GM21786 (cell line): ENCODE measurements around the gene STARD4.
A peak's percentile ranks its signal among the peaks of the same experiment; 100 is the strongest.

Experiments
- ATAC-seq: cut with Tn5 transposase; IDR thresholded peaks from one replicate; pipeline ENCODE4 v1.9.1; 2021; ENCODE audit not compliant: unreplicated experiment

STARD4 gene

DNA sequence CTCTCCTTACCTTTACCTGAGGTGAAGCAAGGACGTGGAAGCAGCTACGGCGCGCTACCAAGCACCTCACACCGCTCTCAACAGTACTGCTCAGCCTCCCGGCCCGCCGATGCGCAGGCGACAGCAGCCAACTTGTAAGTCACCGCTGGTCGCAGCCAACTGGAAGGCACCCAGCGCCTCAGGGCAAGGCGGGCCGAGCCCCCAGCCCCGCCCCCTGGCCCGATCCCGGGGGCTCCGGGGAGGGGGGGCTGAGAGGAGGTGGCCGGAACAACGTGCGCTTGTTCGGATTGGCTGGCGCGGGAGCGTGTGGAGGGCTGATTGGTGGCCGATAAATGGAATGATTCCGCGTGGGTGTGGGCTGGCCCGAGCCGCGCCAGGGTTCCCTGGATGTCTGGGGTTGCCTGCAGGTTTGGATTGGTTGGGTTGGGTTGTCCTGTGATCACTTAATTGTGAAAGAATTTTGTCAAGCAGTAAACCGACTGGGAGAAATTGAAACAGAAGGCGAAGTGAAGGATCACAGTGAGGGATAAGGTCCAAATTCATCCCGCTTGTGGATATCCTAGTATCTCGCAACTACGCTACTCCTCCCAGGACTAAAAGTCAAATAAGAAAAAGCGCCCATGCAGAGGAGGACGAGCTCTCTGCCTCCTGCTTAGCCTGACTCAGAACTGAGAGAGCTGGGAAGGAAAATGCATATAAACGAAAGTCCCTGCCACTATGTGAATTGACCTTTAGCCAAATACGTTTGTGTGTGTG, at the start of gene STARD4:
TSS of gene STARD4 (minus strand) at position 161 of the 756 bp plus-strand sequence. CDS start 5,102 bp downstream, outside the sequence.
- ATAC-seq = peak; percentile 89

DNA sequence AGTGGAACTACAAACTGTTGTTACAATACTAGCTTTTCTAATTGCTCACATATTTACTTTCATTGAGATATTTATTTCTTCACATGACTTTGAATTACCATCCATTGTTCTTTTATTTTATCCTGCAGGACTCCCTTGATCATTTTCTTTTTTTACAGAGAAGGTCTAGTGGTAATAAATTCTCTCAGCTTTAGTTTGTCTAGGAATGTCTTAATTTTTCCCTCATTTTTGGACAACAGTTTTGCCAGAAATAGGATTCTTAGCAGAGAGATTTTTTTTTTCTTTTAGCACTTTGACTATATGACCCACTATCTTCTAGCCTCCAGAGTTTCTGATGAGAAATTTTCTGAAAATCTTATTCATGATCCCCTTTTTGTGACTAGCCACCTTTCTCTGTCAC, 47.3 kb upstream of the STARD4 start:
- no peak for ATAC-seq

DNA sequence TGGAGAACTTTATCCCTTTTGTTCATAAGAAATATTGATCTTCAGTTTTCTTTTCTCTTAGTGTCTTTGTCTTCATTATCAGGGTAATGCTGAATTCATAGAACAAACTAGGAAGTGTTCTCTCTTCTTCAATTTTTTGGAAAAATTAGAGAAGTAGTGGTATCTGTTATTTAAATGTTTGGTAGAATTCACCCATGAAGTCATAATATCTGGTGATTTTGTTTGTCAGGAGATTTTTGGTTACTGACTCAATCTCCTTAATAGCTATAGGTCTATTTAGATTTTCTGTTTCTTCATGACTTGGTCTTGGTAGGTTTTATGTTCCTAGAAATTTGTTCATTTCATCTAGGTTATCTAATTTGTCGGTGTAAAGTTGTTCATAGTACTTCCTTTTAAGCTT, 45.4 kb upstream of the STARD4 start:
- no peak for ATAC-seq

DNA sequence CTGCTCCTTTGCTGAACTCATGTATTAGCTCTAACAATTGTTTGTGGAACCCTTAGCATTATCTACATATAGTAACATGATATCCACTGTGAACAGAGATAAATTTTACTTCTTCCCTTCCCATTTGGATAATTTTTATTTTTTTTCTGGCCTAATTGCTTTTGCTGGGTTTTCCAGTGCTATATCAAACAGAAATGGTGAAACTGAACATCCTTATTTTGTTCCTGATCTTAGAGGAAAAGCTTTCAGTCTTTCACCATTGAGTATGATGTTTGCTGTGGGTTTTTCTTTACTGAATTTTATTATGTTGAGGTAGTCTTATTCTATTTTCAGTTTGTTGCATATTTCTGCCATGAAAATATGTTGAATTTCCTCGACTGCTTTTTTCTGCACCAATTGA, 44.8 kb upstream of the STARD4 start:
- ATAC-seq = no peak

- ATAC-seq = no peak
Measured at GRCh38 chr5:111556501-111556900, 44.2 kb upstream of the STARD4 start.

DNA sequence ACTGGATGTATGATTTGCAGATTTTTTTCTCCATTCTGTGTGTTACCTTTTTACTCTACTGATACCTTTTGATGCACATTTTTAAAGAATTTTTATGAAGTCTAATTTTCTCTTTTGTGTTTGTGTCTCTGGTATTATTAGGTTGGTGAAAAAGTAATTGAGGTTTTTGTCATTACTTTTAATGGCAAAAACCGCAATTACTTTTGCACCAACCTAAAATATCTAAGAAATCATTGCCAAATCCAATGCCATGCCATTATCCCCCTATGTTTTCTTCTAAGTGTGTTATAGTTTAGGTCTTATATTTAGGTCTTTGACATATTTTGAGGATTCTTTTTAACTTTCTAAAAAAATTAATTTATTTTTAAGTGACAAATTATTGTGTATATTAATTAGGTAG, 43.4 kb upstream of the STARD4 start:
- ATAC-seq = no peak

GRCh38 chr5:111553868-111554267, 41.5 kb upstream of the STARD4 start:
- no peak for ATAC-seq

GRCh38 chr5:111552896-111553295, 40.6 kb upstream of the STARD4 start:
- no peak for ATAC-seq

GRCh38 chr5:111552492-111552891, 40.2 kb upstream of the STARD4 start:
- no peak for ATAC-seq

GRCh38 chr5:111551569-111552275, 39.4 kb upstream of the STARD4 start:
- ATAC-seq = no peak

GRCh38 chr5:111551161-111551560, 38.8 kb upstream of the STARD4 start:
- no peak for ATAC-seq

DNA sequence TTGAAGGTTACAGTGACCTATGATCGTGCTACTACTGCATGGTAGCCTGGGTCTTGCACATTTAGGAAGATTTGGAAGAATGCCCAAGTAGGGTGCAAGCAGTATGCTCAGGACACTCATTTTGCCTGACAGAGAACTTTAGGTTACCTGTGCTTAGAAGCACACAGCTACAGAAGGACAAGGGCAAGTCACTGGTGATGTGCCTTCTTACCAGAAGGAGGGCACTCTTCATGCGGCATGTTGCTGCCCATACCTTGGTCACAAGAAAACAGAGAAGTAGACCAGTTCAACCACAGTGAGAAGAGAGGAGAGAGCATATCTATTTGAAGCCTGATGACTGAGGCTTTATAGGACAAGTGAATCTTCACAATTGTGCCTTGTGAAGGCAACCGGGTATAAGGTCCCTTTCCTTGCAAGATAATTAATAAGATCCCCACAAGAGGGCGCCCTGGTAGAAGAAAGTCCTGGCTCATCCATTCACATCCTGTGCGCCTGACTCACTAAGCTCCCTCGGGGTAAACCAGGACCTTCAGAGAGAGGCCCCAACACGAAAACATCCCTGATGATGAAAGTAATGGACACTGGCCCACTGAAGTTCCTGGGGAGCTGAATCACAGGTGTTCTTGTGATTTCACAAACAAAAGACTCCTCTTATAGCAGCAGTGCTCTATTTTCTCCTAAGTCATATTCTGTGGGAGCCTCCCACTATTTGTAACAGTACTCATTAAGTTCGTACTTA, 38.1 kb upstream of the STARD4 start:
- ATAC-seq = peak; percentile 97

GRCh38 chr5:111548992-111549649, 36.8 kb upstream of the STARD4 start:
- ATAC-seq = no peak

DNA sequence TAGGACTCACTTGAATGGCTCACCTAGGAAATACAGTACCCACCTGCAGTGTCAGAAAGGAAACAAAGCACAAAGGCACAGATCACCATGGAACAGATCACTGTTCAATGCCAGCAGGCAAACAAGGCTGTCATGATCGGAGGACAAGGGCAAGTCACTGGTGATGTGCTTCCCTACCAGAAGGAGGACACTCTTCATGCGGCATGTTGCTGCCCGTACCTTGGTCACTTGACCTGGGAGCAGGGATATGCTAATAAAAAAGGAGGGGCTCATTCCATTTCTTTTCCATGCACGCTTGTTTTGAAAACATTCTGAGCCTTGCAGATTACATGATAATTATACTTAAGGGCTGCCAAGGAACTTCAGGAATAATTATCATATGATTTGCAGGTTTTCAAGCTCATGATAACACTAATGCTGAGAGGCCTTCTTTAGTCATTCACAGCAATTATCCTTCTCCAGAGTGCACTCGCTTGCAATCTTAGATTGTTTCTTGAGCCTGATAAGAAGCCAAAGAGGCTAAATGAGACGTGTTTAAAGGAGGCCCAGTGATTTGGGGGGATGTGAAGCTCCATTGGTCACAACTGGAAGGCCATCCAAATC, 36.1 kb upstream of the STARD4 start:
- no peak for ATAC-seq

GRCh38 chr5:111545031-111545430, 32.7 kb upstream of the STARD4 start:
- ATAC-seq = no peak

DNA sequence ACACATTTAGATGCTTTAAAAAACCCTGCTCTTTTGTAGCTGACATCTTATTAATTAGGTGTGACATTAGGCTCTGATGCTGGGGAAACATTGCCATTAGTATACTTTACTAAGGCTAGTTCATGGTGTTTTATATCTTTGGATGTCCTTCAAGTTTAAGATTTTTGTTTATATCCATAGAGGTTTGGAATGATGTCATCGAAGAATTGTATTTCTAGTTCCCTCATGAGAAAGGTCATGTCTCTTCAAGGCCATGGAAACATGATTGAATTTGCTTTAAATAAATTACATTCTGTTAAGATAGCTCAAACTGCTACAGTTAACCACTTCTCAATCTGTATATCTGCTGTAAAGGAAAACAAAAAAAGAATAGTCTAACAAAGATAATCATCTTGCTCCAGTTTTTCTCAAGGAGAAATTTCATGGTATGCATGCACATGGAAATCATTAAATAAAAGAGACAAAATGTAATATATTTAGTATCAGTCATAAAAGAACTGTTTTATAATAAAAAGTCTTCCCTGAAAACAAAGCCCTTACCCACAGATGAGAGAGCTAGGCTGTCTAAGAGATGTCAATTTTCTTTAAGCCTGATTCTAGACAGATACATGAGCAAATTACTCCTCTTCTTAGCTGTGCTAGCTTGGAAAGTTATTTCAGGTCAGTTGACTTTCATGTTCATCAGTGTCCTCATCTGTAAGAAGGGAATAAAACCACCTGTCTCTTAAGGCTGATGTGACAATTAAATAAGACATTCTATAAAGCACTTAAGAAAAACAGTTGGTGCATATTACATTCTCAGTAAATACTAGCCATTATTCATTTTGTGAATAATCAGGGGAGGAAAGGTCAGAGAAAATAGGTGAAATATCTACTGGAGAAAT, 25.0 kb upstream of the STARD4 start:
- ATAC-seq = no peak

- no peak for ATAC-seq
Measured at GRCh38 chr5:111535879-111536549, 23.7 kb upstream of the STARD4 start.

- no peak for ATAC-seq
Measured at GRCh38 chr5:111532886-111533582, 20.7 kb upstream of the STARD4 start.

- peak; percentile 91 for ATAC-seq
Measured at GRCh38 chr5:111530298-111530740, 18.0 kb upstream of the STARD4 start.
